ENCODE results near the gene MRPL19.

DNA sequence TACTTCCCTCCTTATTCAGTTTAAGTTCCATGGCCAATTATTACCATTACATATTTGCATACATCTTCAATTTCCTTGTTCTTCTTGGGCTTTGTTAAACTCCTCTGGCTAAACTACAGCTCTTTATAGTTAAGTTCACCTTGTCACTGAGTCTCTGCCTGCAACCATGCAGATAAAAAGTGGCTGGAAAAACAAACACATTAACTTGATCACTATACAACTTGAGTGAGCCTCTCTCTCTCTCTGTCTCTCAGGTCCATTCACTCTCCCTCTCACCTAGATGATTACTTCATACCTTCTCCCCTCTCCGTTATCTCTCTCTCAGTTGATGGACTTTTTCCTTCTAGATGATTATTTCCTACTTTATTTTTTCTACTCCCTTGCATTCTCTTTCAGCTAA, 33.8 kb downstream of the MRPL19 start:
- TF ChIP-seq ELF4 (CRISPR knock-in tag; IDR thresholded peaks at IDR 0.05; ENCODE audit: borderline replicate concordance) = no peak
- no peak for TF ChIP-seq RFXANK (CRISPR knock-in tag; IDR thresholded peaks at IDR 0.05)
- TF ChIP-seq, protein P1, sequence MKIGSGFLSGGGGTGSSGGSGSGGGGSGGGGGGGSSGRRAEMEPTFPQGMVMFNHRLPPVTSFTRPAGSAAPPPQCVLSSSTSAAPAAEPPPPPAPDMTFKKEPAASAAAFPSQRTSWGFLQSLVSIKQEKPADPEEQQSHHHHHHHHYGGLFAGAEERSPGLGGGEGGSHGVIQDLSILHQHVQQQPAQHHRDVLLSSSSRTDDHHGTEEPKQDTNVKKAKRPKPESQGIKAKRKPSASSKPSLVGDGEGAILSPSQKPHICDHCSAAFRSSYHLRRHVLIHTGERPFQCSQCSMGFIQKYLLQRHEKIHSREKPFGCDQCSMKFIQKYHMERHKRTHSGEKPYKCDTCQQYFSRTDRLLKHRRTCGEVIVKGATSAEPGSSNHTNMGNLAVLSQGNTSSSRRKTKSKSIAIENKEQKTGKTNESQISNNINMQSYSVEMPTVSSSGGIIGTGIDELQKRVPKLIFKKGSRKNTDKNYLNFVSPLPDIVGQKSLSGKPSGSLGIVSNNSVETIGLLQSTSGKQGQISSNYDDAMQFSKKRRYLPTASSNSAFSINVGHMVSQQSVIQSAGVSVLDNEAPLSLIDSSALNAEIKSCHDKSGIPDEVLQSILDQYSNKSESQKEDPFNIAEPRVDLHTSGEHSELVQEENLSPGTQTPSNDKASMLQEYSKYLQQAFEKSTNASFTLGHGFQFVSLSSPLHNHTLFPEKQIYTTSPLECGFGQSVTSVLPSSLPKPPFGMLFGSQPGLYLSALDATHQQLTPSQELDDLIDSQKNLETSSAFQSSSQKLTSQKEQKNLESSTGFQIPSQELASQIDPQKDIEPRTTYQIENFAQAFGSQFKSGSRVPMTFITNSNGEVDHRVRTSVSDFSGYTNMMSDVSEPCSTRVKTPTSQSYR (CRISPR knock-in tag; IDR thresholded peaks at IDR 0.05; ENCODE audit: borderline replicate concordance) = no peak
- no peak for TF ChIP-seq HNF4A (CRISPR knock-in tag; IDR thresholded peaks at IDR 0.05)

Data from HepG2 (cell line).